Measurements from ENCODE around the gene LINC00237.

DNA sequence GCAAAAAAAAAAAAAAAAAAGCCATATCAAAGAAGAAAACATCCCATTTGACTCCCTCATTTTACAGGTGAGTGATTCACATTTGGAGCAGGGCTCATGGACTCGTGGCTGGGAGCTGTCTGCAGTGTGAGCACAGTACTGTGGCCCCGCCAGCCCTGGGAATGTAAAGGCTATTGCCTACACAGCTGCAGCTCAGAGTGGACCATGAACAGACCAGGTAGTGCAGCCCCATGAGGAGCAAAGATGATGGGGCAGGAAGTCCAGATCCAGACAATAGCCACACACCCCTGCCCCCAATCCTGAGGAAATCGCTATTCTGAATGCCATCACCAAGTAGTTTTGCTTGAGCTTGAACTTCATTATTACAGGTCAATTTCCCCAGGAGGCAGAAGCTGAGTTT lies 55.4 kb downstream of the LINC00237 start:
- TF ChIP-seq RAD21 (conservative IDR thresholded peaks at IDR 0.05 in 1 of 2, IDR thresholded peaks at IDR 0.05 in 1 of 2), result no peak
- TF ChIP-seq CTCF (IDR thresholded peaks at IDR 0.05), result no peak
- TF ChIP-seq EP300 (IDR thresholded peaks at IDR 0.05), result no peak
- TF ChIP-seq, protein P1, sequence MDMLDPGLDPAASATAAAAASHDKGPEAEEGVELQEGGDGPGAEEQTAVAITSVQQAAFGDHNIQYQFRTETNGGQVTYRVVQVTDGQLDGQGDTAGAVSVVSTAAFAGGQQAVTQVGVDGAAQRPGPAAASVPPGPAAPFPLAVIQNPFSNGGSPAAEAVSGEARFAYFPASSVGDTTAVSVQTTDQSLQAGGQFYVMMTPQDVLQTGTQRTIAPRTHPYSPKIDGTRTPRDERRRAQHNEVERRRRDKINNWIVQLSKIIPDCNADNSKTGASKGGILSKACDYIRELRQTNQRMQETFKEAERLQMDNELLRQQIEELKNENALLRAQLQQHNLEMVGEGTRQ (IDR thresholded peaks at IDR 0.05), result no peak
- no peak for TF ChIP-seq HDAC2 (IDR thresholded peaks at IDR 0.05)
- TF ChIP-seq POLR2AphosphoS2 (conservative IDR thresholded peaks at IDR 0.05; ENCODE audit: low read length), result no peak

Data from A549 (cell line).